PC-3 (cell line): Measurements from ENCODE around the gene TM9SF3.
"Not testable (repeated sequence)": the region's sequence is repeated elsewhere in the genome, so short reads cannot be mapped to it uniquely, and the experiment has no call there.

ENCODE experiments used
- CTCF ChIP-seq: fragments of 300-600 bp; sonication (generic); conservative IDR thresholded peaks from 2 replicates; pipeline ENCODE4 v1.5.1; 2017; ENCODE audit warnings: antibody characterized with exemption, low read depth, mild to moderate bottlenecking, low read length
- EZH2 ChIP-seq: fragments of 300-600 bp; sonication (generic); IDR thresholded peaks from one replicate; pipeline ENCODE4 v1.6.1; 2017; ENCODE audit warnings: antibody characterized with exemption, mild to moderate bottlenecking, low read length; ENCODE audit not compliant: unreplicated experiment

DNA sequence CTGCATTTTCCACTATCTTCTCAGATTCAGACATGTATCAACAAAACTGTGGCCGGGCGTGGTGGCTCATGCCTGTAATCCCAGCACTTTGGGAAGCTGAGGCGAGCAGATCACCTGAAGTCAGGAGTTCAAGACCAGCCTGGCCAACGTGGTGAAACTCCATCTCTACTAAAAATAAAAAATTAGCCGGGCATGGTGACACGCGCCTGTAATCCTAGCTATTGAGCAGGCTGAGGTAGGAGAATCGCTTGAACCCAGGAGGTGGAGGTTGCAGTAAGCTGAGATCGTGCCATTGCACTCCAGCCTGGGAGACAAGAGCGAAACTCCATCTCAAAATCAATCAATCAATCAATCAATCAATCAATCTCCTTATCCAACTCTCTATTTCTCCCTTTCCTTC is 41.3 kb downstream of the TM9SF3 start:
- TF ChIP-seq CTCF, EZH2: not testable (repeated sequence)
